Pancreas (tissue), 10 donors: ENCODE measurements around the gene COL13A1. TPM values are rescaled to one million over a fixed set of nuclear protein-coding genes. Genes with fewer than 3 reads are reported as not detected.

Experiments used
- ATAC-seq, 4 donors: fragments of 200-7000 bp; cut with Tn5 transposase; one replicate each; pipeline versions ENCODE4 v1.8.0 to v1.9.1; 2020; ENCODE audit warnings: mild to moderate bottlenecking in 4 of 4, moderate library complexity in 4 of 4
- DNase-seq, 6 donors: peaks; one replicate each; pipeline ENCODE4 v3.0.0-alpha.2; 2020
- FAIRE-seq: peaks from 2 replicates; lab custom pipeline; 2012; peaks lifted over from hg19 to GRCh38; lab: Jason Lieb, UNC
- H3K27ac ChIP-seq, 4 donors: fragments of 200-600 bp; sonication (generic); 1 replicate in 3 of 4; 2 replicates in 1 of 4; pipeline versions ENCODE4 v1.5.0 to v1.8.0; 2020
- H3K27me3 ChIP-seq, 4 donors: fragments of 200-600 bp; one replicate each; pipeline ENCODE4 v1.8.0; 2021
- H3K36me3 ChIP-seq, 3 donors: fragments of 200-600 bp; sonication (generic) in 1 of 3; one replicate each; pipeline versions ENCODE4 v1.5.0 to v1.8.0; 2020 to 2021
- H3K4me1 ChIP-seq, 3 donors: fragments of 200-600 bp; one replicate each; pipeline ENCODE4 v1.8.0; 2021
- H3K4me3 ChIP-seq, 4 donors: fragments of 200-600 bp; sonication (generic) in 2 of 4; one replicate each; pipeline versions ENCODE4 v1.5.0 to v1.8.0; 2020 to 2021
- H3K9me3 ChIP-seq, 4 donors: fragments of 200-600 bp; one replicate each; pipeline ENCODE4 v1.8.0; 2021
- CTCF ChIP-seq, 4 donors: fragments of 200-600 bp; sonication (generic) in 3 of 4; IDR thresholded peaks; one replicate each; pipeline versions ENCODE4 v1.5.0 to v1.8.0; 2021; ENCODE audit warnings: antibody characterized with exemption in 4 of 4
- WGBS, 2 donors: extraction: QIAGEN DNeasy Blood & Tissue Kit; methylation state at CpG; one replicate each; pipeline ENCODE4 v1.1.7; 2013; 5-methylcytosine and 5-hydroxymethylcytosine counted together
- intact Hi-C, 3 donors: fragments of 100-400 bp; cut with DNase I; formaldehyde crosslinking; loops; one replicate each; pipeline versions ENCODE4 v1.11.1 to v1.14.2; 2022
- polyA plus RNA-seq, 2 donors: library from polyadenylated mRNA; stranded (reverse); fragments of 200-250 nt; gene quantifications; one replicate each; pipeline ENCODE4 v1.2.3, GENCODE V29; 2013
- total RNA-seq, 6 donors: library from RNA; stranded (reverse); fragmentation: NEBNext Ultra II Directional in 4 of 6; extraction: Animal tissue kit (Norgen Biotek cat#: 25700) in 4 of 6; gene quantifications; one replicate each; pipeline versions ENCODE4 v1.2.1 to v1.2.4, GENCODE V29; 2021 to 2023
- donor health status: healthy with polysubstance abuse.
- donor health status: DM: no; HTN: no; CAD: no; lungs with moderate emphysema.
- donor health status: DM: no; HTN: no; CAD: no.
- donor health status: control.
- donor health status: control.
- donor health status: Bipolar disorder and iron deficiency.
- donor health status: DM: yes; HTN: yes; CAD: no.
- donor health status: DM: no; HTN: no; CAD: no.
- donor health status: DM: no; HTN: no; CAD: no.
- donor health status: DM: yes; HTN: yes; CAD: no.

COL13A1 gene
- total and polyA plus RNA-seq, 8 donors = 0.35 to 11.7 (median 0.92) TPM

- 45 to 76% methylated on average over 1 of the region's 1 CpG for WGBS, 2 donors
- H3K27me3 ChIP-seq = no peaks in the 10 kb centered on the region
- intact Hi-C loops = loop anchor here in 1 of 3 donors (10.0 kb wide), 1 partner anchor 128 kb away; no protein-coding TSS in a partner anchor
- DNase-seq (no peak), ATAC-seq (peak in 1 of 4 donors; percentile 41), FAIRE-seq (no peak)
- H3K4me3 ChIP-seq = no peak overlapping the region
- no peaks in the 10 kb centered on the region for H3K4me1 ChIP-seq
- H3K9me3 ChIP-seq = no peaks in the 10 kb centered on the region
- no peak overlapping the region for H3K27ac ChIP-seq
- TF ChIP-seq CTCF (IDR thresholded peaks at IDR 0.05) = no peak
- no peaks in the 10 kb centered on the region for H3K36me3 ChIP-seq
These were observed 14.9 kb upstream of the COL13A1 start for GRCh38 chr10:69786791-69787190.

- Histone ChIP-seq H3K27me3 (no peaks in the 10 kb centered on the region), H3K4me1 (no peaks in the 10 kb centered on the region), H3K9me3 (no peaks in the 10 kb centered on the region), H3K36me3 (no peaks in the 10 kb centered on the region), H3K4me3 (no peak overlapping the region), H3K27ac (no peak overlapping the region)
- no peak for TF ChIP-seq CTCF (IDR thresholded peaks at IDR 0.05)
- ATAC-seq (no peak), FAIRE-seq (no peak), DNase-seq (no peak)
- intact Hi-C loops = loop anchor here in 1 of 3 donors (10.0 kb wide), 1 partner anchor 127 kb away; no protein-coding TSS in a partner anchor
- 69 to 76% methylated on average over 6 of the region's 6 CpGs for WGBS, 2 donors
These were observed 14.0 kb upstream of the COL13A1 start for GRCh38 chr10:69787681-69788080.

GRCh38 chr10:69789164-69789576 is 12.5 kb upstream of the COL13A1 start:
- H3K9me3 ChIP-seq = no peaks in the 10 kb centered on the region
- TF ChIP-seq CTCF (IDR thresholded peaks at IDR 0.05) = peak in 3 of 4 donors; percentile 12 to 38 (median 24)
- FAIRE-seq (no peak), ATAC-seq (no peak), DNase-seq (no peak)
- no peak overlapping the region for H3K27ac ChIP-seq
- 50 to 54% methylated on average over 4 of the region's 4 CpGs for whole genome bisulfite sequencing, 2 donors
- intact Hi-C loops = loop anchor here in 1 of 3 donors (10.0 kb wide), 1 partner anchor 126 kb away; no protein-coding TSS in a partner anchor
- H3K4me3 ChIP-seq = no peak overlapping the region
- H3K4me1 ChIP-seq = no peaks in the 10 kb centered on the region
- no peaks in the 10 kb centered on the region for H3K36me3 ChIP-seq
- H3K27me3 ChIP-seq = no peaks in the 10 kb centered on the region

- intact Hi-C loops = no loop called here
- no peaks in the 10 kb centered on the region for H3K4me1 ChIP-seq
- WGBS, 2 donors = 83 to 94% methylated on average over 5 of the region's 5 CpGs
- no peak overlapping the region for H3K27ac ChIP-seq
- no peak for ATAC-seq
- TF ChIP-seq CTCF (IDR thresholded peaks at IDR 0.05) = no peak
- H3K36me3 ChIP-seq = no peaks in the 10 kb centered on the region
- H3K27me3 ChIP-seq = no peaks in the 10 kb centered on the region
- no peak for DNase-seq
- no peak for FAIRE-seq
- H3K9me3 ChIP-seq = no peaks in the 10 kb centered on the region
- H3K4me3 ChIP-seq = no peak overlapping the region
These were observed 9.9 kb upstream of the COL13A1 start for GRCh38 chr10:69791812-69792211.

- Histone ChIP-seq H3K4me1 (no peaks in the 10 kb centered on the region), H3K36me3 (no peaks in the 10 kb centered on the region), H3K27ac (no peak overlapping the region), H3K4me3 (no peak overlapping the region), H3K9me3 (no peaks in the 10 kb centered on the region), H3K27me3 (no peaks in the 10 kb centered on the region)
- DNase-seq (no peak), ATAC-seq (no peak), FAIRE-seq (no peak)
- no peak for TF ChIP-seq CTCF (IDR thresholded peaks at IDR 0.05)
- 27 to 44% methylated on average over 1 of the region's 1 CpG for WGBS, 2 donors
- intact Hi-C loops = no loop called here
These were observed 9.4 kb upstream of the COL13A1 start for GRCh38 chr10:69792341-69792740.
